ENCODE results near the gene PSMD3.
"Not testable (repeated sequence)": the region's sequence is repeated elsewhere in the genome, so short reads cannot be mapped to it uniquely, and the experiment has no call there.

The PSMD3 gene

GRCh38 chr17:39997543-39997942 is 16.9 kb downstream of the PSMD3 start:
- H3K27ac ChIP-seq: no peak overlapping the region
- no peak overlapping the region for H2AFZ ChIP-seq (ENCODE audit: low read depth)
- no peaks in the 10 kb centered on the region for H3K4me1 ChIP-seq (ENCODE audit: low read depth, poor library complexity, severe bottlenecking)
- no peak overlapping the region for H3K4me2 ChIP-seq
- H4K20me1 ChIP-seq (ENCODE audit: insufficient read depth): no peaks in the 10 kb centered on the region
- H3K27me3 ChIP-seq (ENCODE audit: insufficient read depth, low read depth): no peaks in the 10 kb centered on the region
- no peaks in the 10 kb centered on the region for H3K79me2 ChIP-seq (ENCODE audit: insufficient read depth, low read depth)
- no peak for TF ChIP-seq CTCF (conservative IDR thresholded peaks at IDR 0.05; ENCODE audit: low read depth, low read length)
- H3K36me3 ChIP-seq (ENCODE audit: insufficient read depth): peaks cover 16% of the 10 kb centered on the region; the same call in 1 of the 2 replicates
- H3K4me3 ChIP-seq (IDR thresholded peaks at IDR 0.05; ENCODE audit: insufficient read depth, low read depth, low read length): no peak overlapping the region
- H3K9ac ChIP-seq: no peak overlapping the region

GRCh38 chr17:39999067-39999466 is 18.5 kb downstream of the PSMD3 start:
- Histone ChIP-seq H2AFZ (ENCODE audit: low read depth) (no peak overlapping the region), H3K4me3 (IDR thresholded peaks at IDR 0.05; ENCODE audit: insufficient read depth, low read depth, low read length) (no peak overlapping the region), H4K20me1 (ENCODE audit: insufficient read depth) (no peaks in the 10 kb centered on the region), H3K4me2 (no peak overlapping the region), H3K27me3 (ENCODE audit: insufficient read depth, low read depth) (no peaks in the 10 kb centered on the region), H3K27ac (no peak overlapping the region), H3K4me1 (ENCODE audit: low read depth, poor library complexity, severe bottlenecking) (no peaks in the 10 kb centered on the region), H3K36me3 (ENCODE audit: insufficient read depth) (peaks cover 16% of the 10 kb centered on the region; the same call in 1 of the 2 replicates), H3K79me2 (ENCODE audit: insufficient read depth, low read depth) (no peaks in the 10 kb centered on the region), H3K9ac (no peak overlapping the region)
- TF ChIP-seq CTCF (conservative IDR thresholded peaks at IDR 0.05; ENCODE audit: low read depth, low read length): no peak

DNA sequence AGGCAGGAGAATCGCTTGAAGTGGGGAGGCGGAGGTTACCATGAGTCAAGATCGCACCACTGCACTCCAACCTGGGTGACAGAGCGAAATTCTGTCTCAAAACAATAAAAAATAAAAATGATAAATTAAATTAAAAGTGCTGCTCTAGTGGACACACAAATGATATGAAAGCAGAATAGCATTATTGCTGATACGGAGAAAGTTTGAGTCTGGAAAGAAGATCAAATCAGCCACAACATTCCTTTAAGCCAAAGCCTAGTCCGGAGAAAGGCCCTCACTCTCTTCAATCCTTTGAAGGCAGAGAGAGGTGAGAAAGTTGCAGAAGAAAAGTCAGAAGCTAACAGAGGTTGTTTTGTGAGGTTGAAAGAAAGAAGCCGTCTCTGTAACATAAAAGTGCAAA is 19.6 kb downstream of the PSMD3 start:
- Histone ChIP-seq H3K9ac (no peak overlapping the region), H3K4me1 (ENCODE audit: low read depth, poor library complexity, severe bottlenecking) (no peaks in the 10 kb centered on the region), H3K27me3 (ENCODE audit: insufficient read depth, low read depth) (no peaks in the 10 kb centered on the region), H3K4me2 (no peak overlapping the region), H3K36me3 (ENCODE audit: insufficient read depth) (peaks cover 8% of the 10 kb centered on the region; the same call in 1 of the 2 replicates), H3K79me2 (ENCODE audit: insufficient read depth, low read depth) (no peaks in the 10 kb centered on the region), H4K20me1 (ENCODE audit: insufficient read depth) (no peaks in the 10 kb centered on the region), H3K27ac (no peak overlapping the region), H3K4me3 (IDR thresholded peaks at IDR 0.05; ENCODE audit: insufficient read depth, low read depth, low read length) (no peak overlapping the region), H2AFZ (ENCODE audit: low read depth) (no peak overlapping the region)
- TF ChIP-seq CTCF (conservative IDR thresholded peaks at IDR 0.05; ENCODE audit: low read depth, low read length): no peak

DNA sequence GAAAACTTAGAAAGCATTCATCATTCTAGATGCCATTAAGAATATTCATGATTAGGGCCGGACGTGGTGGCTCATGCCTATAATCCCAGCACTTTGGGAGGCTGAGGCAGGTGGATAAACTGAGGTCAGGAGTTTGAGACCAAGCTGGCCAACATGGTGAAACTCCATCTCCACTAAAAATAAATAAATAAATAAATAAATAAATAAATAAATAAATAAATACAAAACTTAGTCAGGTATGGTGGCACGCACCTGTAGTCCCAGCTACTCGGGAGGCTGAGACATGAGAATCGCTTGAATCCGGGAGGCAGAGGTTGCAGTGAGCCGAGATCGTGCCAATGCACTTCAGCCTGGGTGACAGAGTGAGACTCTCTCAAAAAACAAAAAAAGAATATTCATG is 20.7 kb downstream of the PSMD3 start:
- H3K4me2 ChIP-seq; H3K4me3 ChIP-seq (IDR thresholded peaks at IDR 0.05; ENCODE audit: insufficient read depth, low read depth, low read length); H4K20me1 ChIP-seq (ENCODE audit: insufficient read depth); H3K27ac ChIP-seq; H3K9ac ChIP-seq; H3K27me3 ChIP-seq (ENCODE audit: insufficient read depth, low read depth); H3K36me3 ChIP-seq (ENCODE audit: insufficient read depth); H2AFZ ChIP-seq (ENCODE audit: low read depth); H3K4me1 ChIP-seq (ENCODE audit: low read depth, poor library complexity, severe bottlenecking); H3K79me2 ChIP-seq (ENCODE audit: insufficient read depth, low read depth): not testable (repeated sequence)

DNA sequence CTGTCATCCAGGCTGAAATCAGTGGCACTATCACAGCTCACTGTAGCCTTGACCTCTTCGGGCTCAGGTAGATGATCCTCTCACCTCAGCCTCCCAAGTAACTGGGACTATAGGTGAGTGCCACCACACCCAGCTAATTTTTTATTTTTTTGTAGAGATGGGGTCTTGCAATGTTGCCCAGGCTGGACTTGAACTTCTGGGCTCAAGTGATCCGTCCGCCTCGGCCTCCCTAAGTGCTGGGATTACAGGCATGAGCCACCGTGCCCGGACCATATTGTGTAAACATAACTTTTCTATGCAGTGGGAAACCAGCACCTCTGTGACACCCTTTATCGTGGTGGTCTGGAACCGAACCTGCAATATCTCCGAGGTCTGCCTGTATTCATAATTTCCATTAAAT is 23.5 kb downstream of the PSMD3 start:
- Histone ChIP-seq H3K4me3 (IDR thresholded peaks at IDR 0.05; ENCODE audit: insufficient read depth, low read depth, low read length) (no peak overlapping the region), H3K4me2 (no peak overlapping the region)
- TF ChIP-seq CTCF (conservative IDR thresholded peaks at IDR 0.05; ENCODE audit: low read depth, low read length): no peak

More for the DNA sequence above, 23.5 kb downstream of the PSMD3 start:
- Histone ChIP-seq H3K36me3 (ENCODE audit: insufficient read depth) (no peaks in the 10 kb centered on the region), H4K20me1 (ENCODE audit: insufficient read depth) (no peaks in the 10 kb centered on the region), H3K79me2 (ENCODE audit: insufficient read depth, low read depth) (no peaks in the 10 kb centered on the region), H2AFZ (ENCODE audit: low read depth) (no peak overlapping the region), H3K27ac (no peak overlapping the region), H3K9ac (no peak overlapping the region), H3K4me1 (ENCODE audit: low read depth, poor library complexity, severe bottlenecking) (no peaks in the 10 kb centered on the region), H3K27me3 (ENCODE audit: insufficient read depth, low read depth) (no peaks in the 10 kb centered on the region)
